Thoracic aorta (tissue), 2 donors: ENCODE measurements around the gene PTPRG. TPM values are rescaled to one million over a fixed set of nuclear protein-coding genes. Genes with fewer than 3 reads are reported as not detected.

Experiments used
- ATAC-seq: fragments of 150-250 bp; one replicate; pipeline ENCODE4 v1.8.0; 2017; ENCODE audit warnings: low read depth; ENCODE audit not compliant: insufficient number of reproducible peaks, low FRiP score
- DNase-seq: peaks from one replicate; pipeline ENCODE4 v3.0.0-alpha.2; 2020; ENCODE audit warnings: low spot score
- H3K27ac ChIP-seq, 2 donors: fragments of 200-600 bp; sonication (generic); 1 replicate in 1 of 2; 2 replicates in 1 of 2; pipeline ENCODE4 v1.5.1; 2016; ENCODE audit warnings: mild to moderate bottlenecking in 2 of 2, moderate library complexity in 2 of 2
- H3K27me3 ChIP-seq: fragments of 200-600 bp; sonication (generic); replicated peaks from 2 replicates; pipeline ENCODE4 v1.6.0; 2016; ENCODE audit warnings: mild to moderate bottlenecking; ENCODE audit not compliant: insufficient read depth
- H3K36me3 ChIP-seq: fragments of 200-600 bp; sonication (generic); one replicate; pipeline ENCODE4 v1.5.1; 2016
- H3K4me1 ChIP-seq, 2 donors: fragments of 200-600 bp; sonication (generic); 1 replicate in 1 of 2; 2 replicates in 1 of 2; pipeline versions ENCODE4 v1.5.1 to v1.6.0; 2016; ENCODE audit warnings: low read depth in 2 of 2, mild to moderate bottlenecking in 1 of 2; ENCODE audit not compliant: control insufficient read depth in 1 of 2
- H3K4me3 ChIP-seq: fragments of 200-600 bp; sonication (generic); 2 replicates; pipeline ENCODE4 v1.5.1; 2016; ENCODE audit warnings: mild to moderate bottlenecking
- H3K9me3 ChIP-seq: fragments of 200-600 bp; sonication (generic); 2 replicates; pipeline ENCODE4 v1.5.1; 2016
- total RNA-seq, 2 donors: library from RNA; depleted of rRNA; stranded (reverse); fragments of >200 nt; gene quantifications; one replicate each; pipeline versions ENCODE4 v1.1.0 to v1.2.3, GENCODE V29; 2016
- TF ChIP-seq, protein P1 (sequence below): fragments of 200-600 bp; sonication (generic); IDR thresholded peaks from one replicate; pipeline ENCODE4 v1.5.1; 2019; ENCODE audit warnings: antibody characterized with exemption

The PTPRG gene
- total RNA-seq, 2 donors from 2014 or later = 154 to 208 TPM

GRCh38 chr3:61600195-61600594 is 38.8 kb downstream of the PTPRG start:
- Histone ChIP-seq H3K9me3 (no peaks in the 10 kb centered on the region), H3K27ac (no peak overlapping the region), H3K4me3 (no peak overlapping the region), H3K36me3 (no peaks in the 10 kb centered on the region), H3K4me1 (peaks cover 4 to 9% of the 10 kb centered on the region in 2 donors), H3K27me3 (no peaks in the 10 kb centered on the region)
- TF ChIP-seq, protein P1, sequence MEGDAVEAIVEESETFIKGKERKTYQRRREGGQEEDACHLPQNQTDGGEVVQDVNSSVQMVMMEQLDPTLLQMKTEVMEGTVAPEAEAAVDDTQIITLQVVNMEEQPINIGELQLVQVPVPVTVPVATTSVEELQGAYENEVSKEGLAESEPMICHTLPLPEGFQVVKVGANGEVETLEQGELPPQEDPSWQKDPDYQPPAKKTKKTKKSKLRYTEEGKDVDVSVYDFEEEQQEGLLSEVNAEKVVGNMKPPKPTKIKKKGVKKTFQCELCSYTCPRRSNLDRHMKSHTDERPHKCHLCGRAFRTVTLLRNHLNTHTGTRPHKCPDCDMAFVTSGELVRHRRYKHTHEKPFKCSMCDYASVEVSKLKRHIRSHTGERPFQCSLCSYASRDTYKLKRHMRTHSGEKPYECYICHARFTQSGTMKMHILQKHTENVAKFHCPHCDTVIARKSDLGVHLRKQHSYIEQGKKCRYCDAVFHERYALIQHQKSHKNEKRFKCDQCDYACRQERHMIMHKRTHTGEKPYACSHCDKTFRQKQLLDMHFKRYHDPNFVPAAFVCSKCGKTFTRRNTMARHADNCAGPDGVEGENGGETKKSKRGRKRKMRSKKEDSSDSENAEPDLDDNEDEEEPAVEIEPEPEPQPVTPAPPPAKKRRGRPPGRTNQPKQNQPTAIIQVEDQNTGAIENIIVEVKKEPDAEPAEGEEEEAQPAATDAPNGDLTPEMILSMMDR = no peak
- DNase-seq (no peak), ATAC-seq (no peak)

GRCh38 chr3:61601831-61602230 is 40.5 kb downstream of the PTPRG start:
- no peak for ATAC-seq

DNA sequence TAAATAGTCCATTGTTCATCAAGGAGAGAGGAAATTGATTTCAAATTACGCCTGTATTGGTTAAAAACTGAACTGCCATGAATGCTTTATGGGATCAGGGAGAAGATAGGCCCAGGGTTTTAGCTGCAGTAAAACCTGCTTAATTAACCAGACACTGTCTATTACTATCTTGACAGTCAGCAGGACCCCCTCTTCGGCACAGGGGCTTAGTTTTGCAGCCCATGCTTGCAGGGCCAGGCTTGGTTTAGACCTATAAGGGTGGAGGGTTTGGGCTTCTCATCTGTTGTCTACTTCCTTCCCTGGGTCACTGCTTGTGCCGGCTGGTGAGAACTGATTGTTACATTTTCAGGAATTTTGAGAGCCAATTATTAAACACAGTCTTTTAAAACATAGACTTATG is 41.1 kb downstream of the PTPRG start:
- no peaks in the 10 kb centered on the region for H3K27me3 ChIP-seq
- no peaks in the 10 kb centered on the region for H3K4me1 ChIP-seq
- DNase-seq (no peak), ATAC-seq (no peak)
- H3K27ac ChIP-seq = no peak overlapping the region
- no peaks in the 10 kb centered on the region for H3K9me3 ChIP-seq
- TF ChIP-seq, protein P1 = no peak
- no peaks in the 10 kb centered on the region for H3K36me3 ChIP-seq
- no peak overlapping the region for H3K4me3 ChIP-seq

More at GRCh38 chr3:61601831-61602230, 40.5 kb downstream of the PTPRG start:
- Histone ChIP-seq H3K4me1 (no peaks in the 10 kb centered on the region), H3K27me3 (no peaks in the 10 kb centered on the region), H3K27ac (no peak overlapping the region), H3K9me3 (no peaks in the 10 kb centered on the region), H3K36me3 (no peaks in the 10 kb centered on the region), H3K4me3 (no peak overlapping the region)
- DNase-seq = no peak
- TF ChIP-seq, protein P1 = no peak

DNA sequence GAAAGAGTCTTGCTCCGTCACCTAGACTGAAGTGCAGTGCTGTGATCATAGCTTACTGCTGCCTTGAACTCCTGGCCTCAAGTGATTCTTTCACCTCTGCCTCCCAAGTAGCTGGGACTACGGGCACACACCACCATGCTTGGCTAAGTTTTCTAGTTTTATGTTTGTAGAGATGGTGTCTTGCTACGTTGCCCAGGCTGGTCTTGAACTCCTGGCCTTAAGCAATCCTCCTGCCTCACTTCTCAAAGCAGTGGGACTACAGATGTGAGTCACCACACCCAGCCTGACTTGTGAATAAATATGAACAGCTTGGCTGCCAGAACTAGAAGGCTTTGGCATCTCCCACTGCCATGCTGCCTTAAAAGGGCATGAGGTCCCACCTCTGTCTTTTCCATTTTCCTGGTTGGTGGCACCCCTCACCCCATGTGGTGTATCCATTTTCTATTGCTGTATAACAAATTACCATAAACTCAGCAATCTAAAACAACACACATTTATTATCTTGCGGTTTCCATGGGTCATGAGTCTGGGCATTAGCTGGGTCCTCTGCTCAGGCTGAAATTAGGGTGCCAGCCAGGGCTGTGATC is 44.3 kb downstream of the PTPRG start:
- no peaks in the 10 kb centered on the region for H3K9me3 ChIP-seq
- no peaks in the 10 kb centered on the region for H3K36me3 ChIP-seq
- no peaks in the 10 kb centered on the region for H3K4me1 ChIP-seq
- DNase-seq (no peak), ATAC-seq (no peak)
- no peak overlapping the region for H3K27ac ChIP-seq
- H3K27me3 ChIP-seq = no peaks in the 10 kb centered on the region
- H3K4me3 ChIP-seq = no peak overlapping the region
- TF ChIP-seq, protein P1 = no peak

GRCh38 chr3:61606196-61606595 is 44.8 kb downstream of the PTPRG start:
- DNase-seq = no peak
- Histone ChIP-seq H3K9me3 (no peaks in the 10 kb centered on the region), H3K27me3 (no peaks in the 10 kb centered on the region), H3K4me1 (no peaks in the 10 kb centered on the region), H3K27ac (no peak overlapping the region), H3K4me3 (no peak overlapping the region), H3K36me3 (no peaks in the 10 kb centered on the region)
- ATAC-seq = no peak
- TF ChIP-seq, protein P1 = no peak
